C4-2B (cell line): ENCODE measurements around the gene NLRC5.

ENCODE experiments used
- ZFX ChIP-seq: fragments of 450-650 bp; IDR thresholded peaks from 2 replicates; pipeline ENCODE4 v1.6.1; 2017
- TF ChIP-seq, protein P1 (sequence below): fragments of 450-650 bp; conservative IDR thresholded peaks from 2 replicates; pipeline ENCODE4 v1.5.1; 2017; ENCODE audit warnings: mild to moderate bottlenecking

GRCh38 chr16:56939801-56940200, 49.6 kb upstream of the NLRC5 start:
- TF ChIP-seq, protein P1, sequence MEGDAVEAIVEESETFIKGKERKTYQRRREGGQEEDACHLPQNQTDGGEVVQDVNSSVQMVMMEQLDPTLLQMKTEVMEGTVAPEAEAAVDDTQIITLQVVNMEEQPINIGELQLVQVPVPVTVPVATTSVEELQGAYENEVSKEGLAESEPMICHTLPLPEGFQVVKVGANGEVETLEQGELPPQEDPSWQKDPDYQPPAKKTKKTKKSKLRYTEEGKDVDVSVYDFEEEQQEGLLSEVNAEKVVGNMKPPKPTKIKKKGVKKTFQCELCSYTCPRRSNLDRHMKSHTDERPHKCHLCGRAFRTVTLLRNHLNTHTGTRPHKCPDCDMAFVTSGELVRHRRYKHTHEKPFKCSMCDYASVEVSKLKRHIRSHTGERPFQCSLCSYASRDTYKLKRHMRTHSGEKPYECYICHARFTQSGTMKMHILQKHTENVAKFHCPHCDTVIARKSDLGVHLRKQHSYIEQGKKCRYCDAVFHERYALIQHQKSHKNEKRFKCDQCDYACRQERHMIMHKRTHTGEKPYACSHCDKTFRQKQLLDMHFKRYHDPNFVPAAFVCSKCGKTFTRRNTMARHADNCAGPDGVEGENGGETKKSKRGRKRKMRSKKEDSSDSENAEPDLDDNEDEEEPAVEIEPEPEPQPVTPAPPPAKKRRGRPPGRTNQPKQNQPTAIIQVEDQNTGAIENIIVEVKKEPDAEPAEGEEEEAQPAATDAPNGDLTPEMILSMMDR = no peak
- TF ChIP-seq ZFX = no peak
